CD14-positive monocyte (primary cell): ENCODE measurements around the gene FOXO3. TPM values are rescaled to one million over a fixed set of nuclear protein-coding genes. Genes with fewer than 3 reads are reported as not detected.

Experiments used
- DNase-seq, 3 donors: peaks; one replicate each; pipeline ENCODE4 v3.0.0-alpha.2; 2011 to 2022
- H2AFZ ChIP-seq: 2 replicates; pipeline ENCODE4 v1.6.0; 2012; ENCODE audit warnings: mild to moderate bottlenecking, low read depth, low read length, inconsistent platforms; ENCODE audit not compliant: insufficient read depth, poor library complexity, severe bottlenecking
- H3K27ac ChIP-seq, 2 donors: 1 replicate in 1 of 2; 2 replicates in 1 of 2; pipeline ENCODE4 v1.5.1; 2012 to 2013; ENCODE audit warnings: low read length in 2 of 2, control low read depth in 1 of 2, inconsistent platforms in 1 of 2, low read depth in 1 of 2, mild to moderate bottlenecking in 1 of 2
- H3K27me3 ChIP-seq, 2 donors: one replicate each; pipeline versions ENCODE4 v1.6.0 to v1.6.1; 2011 to 2013; ENCODE audit warnings: low read length in 2 of 2; ENCODE audit not compliant: control insufficient read depth in 2 of 2, insufficient read depth in 2 of 2
- H3K36me3 ChIP-seq, 2 donors: replicated peaks in 1 of 2; 1 replicate in 1 of 2; 2 replicates in 1 of 2; pipeline versions ENCODE4 v1.5.1 to v1.6.1; 2012 to 2013; ENCODE audit warnings: low read length in 2 of 2, control low read depth in 1 of 2, inconsistent platforms in 1 of 2, mild to moderate bottlenecking in 1 of 2; ENCODE audit not compliant: insufficient read depth in 2 of 2, control insufficient read depth in 1 of 2
- H3K4me1 ChIP-seq, 2 donors: 1 replicate in 1 of 2; 2 replicates in 1 of 2; pipeline versions ENCODE4 v1.5.1 to v1.6.1; 2012 to 2013; ENCODE audit warnings: low read length in 2 of 2, control low read depth in 1 of 2, inconsistent platforms in 1 of 2, mild to moderate bottlenecking in 1 of 2, moderate library complexity in 1 of 2; ENCODE audit not compliant: insufficient read depth in 2 of 2, control insufficient read depth in 1 of 2
- H3K4me2 ChIP-seq: replicated peaks from 2 replicates; pipeline ENCODE3; 2012; ENCODE audit warnings: low read length, moderate library complexity, mild to moderate bottlenecking; ENCODE audit not compliant: poor library complexity, severe bottlenecking; ENCODE audit errors: extremely low read depth
- H3K4me3 ChIP-seq, 3 experiments: fragments of 200-600 bp in 1 of 3; sonication (generic) in 1 of 3; replicated peaks in 1 of 3; 1 replicate in 2 of 3; 2 replicates in 1 of 3; pipeline ENCODE4 v1.5.1; 2011 to 2013; ENCODE audit warnings: low read length in 3 of 3, mild to moderate bottlenecking in 3 of 3, control low read depth in 2 of 3, low read depth in 2 of 3, inconsistent platforms in 1 of 3, moderate library complexity in 1 of 3
- H3K79me2 ChIP-seq: 2 replicates; pipeline ENCODE4 v1.6.0; 2012; ENCODE audit warnings: mild to moderate bottlenecking, control low read depth, inconsistent platforms, low read length, moderate library complexity; ENCODE audit not compliant: insufficient read depth
- H3K9ac ChIP-seq: 2 replicates; pipeline ENCODE4 v1.6.0; 2017; ENCODE audit warnings: low read length, mild to moderate bottlenecking; ENCODE audit not compliant: insufficient read depth, poor library complexity, severe bottlenecking
- H3K9me3 ChIP-seq, 2 donors: replicated peaks in 1 of 2; 1 replicate in 1 of 2; 2 replicates in 1 of 2; pipeline versions ENCODE4 v1.5.1 to v1.6.1; 2012 to 2013; ENCODE audit warnings: low read length in 2 of 2, control low read depth in 1 of 2; ENCODE audit not compliant: control insufficient read depth in 1 of 2, insufficient read depth in 1 of 2
- H4K20me1 ChIP-seq: 2 replicates; pipeline ENCODE4 v1.6.0; 2012; ENCODE audit warnings: mild to moderate bottlenecking, low read length, control low read depth, moderate library complexity; ENCODE audit not compliant: insufficient read depth
- H3K27ac Mint-ChIP-seq, 7 donors: one replicate each; pipeline ENCODE4 v1.8.0; 2020; ENCODE audit warnings: mild to moderate bottlenecking in 7 of 7, mixed read lengths in 7 of 7, moderate library complexity in 6 of 7, inconsistent platforms in 2 of 7
- H3K27me3 Mint-ChIP-seq, 3 donors: one replicate each; pipeline ENCODE4 v1.8.0; 2021 to 2022; ENCODE audit warnings: low read depth in 3 of 3, mild to moderate bottlenecking in 3 of 3, mixed read lengths in 3 of 3, moderate library complexity in 3 of 3, inconsistent platforms in 1 of 3
- H3K36me3 Mint-ChIP-seq, 2 donors: one replicate each; pipeline ENCODE4 v1.8.0; 2020; ENCODE audit warnings: mixed read lengths in 2 of 2, inconsistent platforms in 1 of 2, mild to moderate bottlenecking in 1 of 2
- H3K4me1 Mint-ChIP-seq: one replicate; pipeline ENCODE4 v1.8.0; 2020; ENCODE audit warnings: mild to moderate bottlenecking, mixed read lengths
- H3K4me3 Mint-ChIP-seq, 2 donors: one replicate each; pipeline ENCODE4 v1.8.0; 2020; ENCODE audit warnings: mild to moderate bottlenecking in 2 of 2, mixed read lengths in 2 of 2, moderate library complexity in 1 of 2
- H3K9me3 Mint-ChIP-seq, 7 donors: one replicate each; pipeline ENCODE4 v1.8.0; 2020 to 2022; ENCODE audit warnings: mixed read lengths in 7 of 7, mild to moderate bottlenecking in 6 of 7, moderate library complexity in 6 of 7, inconsistent platforms in 2 of 7
- WGBS: methylation state at CpG from one replicate; pipeline ENCODE4 v1.1.5; 2013; ENCODE audit warnings: missing lambda C conversion rate; ENCODE audit not compliant: insufficient coverage; 5-methylcytosine and 5-hydroxymethylcytosine counted together
- intact Hi-C, 2 donors: fragments of 100-400 bp; cut with micrococcal nuclease; formaldehyde crosslinking; loops; one replicate each; pipeline versions ENCODE4 v1.15.0 to v1.15.1; 2023
- polyA plus RNA-seq, 3 donors: library from polyadenylated mRNA; depleted of rRNA in 1 of 3; unstranded in 2 of 3; stranded (reverse) in 1 of 3; fragments of 300-500 nt in 2 of 3; fragments of >200 nt in 1 of 3; fragmentation: Illumina TruSeq in 2 of 3; gene quantifications; 1 replicate in 2 of 3; 2 replicates in 1 of 3; pipeline ENCODE4 v1.2.3, GENCODE V29; 2012 to 2021
- TF ChIP-seq, protein P1 (sequence below): fragments of 200-600 bp; IDR thresholded peaks from one replicate; pipeline ENCODE4 v1.8.0; 2022; ENCODE audit warnings: antibody characterized with exemption, mild to moderate bottlenecking

FOXO3 gene
- polyA plus RNA-seq, 3 donors = 15.4 to 23.2 (median 17.5) TPM

DNA sequence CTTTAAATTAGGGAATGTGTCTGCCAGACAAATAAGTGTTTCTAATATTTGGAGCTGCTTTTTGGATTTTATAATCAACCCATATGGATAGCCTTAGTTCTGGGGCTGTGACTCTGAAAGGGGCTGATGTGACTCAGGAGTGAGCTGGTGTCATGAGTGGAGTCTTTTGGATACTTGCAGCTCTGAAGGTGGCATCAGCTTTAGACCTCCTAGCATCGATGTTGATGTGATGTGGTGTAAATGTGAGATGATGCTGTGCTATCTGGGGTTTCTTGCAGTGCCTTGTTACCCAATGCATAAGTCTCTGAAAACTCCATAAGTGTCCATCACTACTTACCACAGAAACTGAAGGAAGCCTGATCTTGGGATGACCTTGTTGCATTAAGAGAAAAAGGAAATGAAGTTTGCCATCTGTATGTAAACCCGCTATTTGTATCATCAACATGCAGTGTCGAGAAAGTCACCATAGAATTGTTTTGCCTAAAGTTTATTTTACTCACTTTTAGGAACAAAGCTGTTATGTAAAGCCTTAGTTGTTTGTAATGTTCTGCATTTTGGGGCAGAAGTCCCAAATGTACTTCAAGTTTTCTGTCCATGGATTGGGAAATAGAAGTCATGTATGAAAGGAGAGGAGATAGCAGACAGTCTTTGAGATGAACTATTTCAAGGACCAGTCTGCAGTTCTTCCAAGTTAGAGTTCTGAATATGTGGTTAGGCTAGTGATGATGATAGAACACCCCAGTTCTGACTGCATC, 8.0 kb downstream of the FOXO3 start:
- Mint-ChIP-seq H3K27me3 (peaks cover 0 to 6% (median 3%) of the 10 kb centered on the region in 3 donors), H3K36me3 (peaks cover 56 to 72% of the 10 kb centered on the region in 2 donors), H3K27ac (peak overlapping the region; percentile 14 to 97 (median 82)), H3K4me3 (peak overlapping the region in 1 of 2 donors; percentile 27), H3K9me3 (no peaks in the 10 kb centered on the region), H3K4me1 (peaks cover 67% of the 10 kb centered on the region)
- peaks cover 54 to 57% of the 10 kb centered on the region in 2 donors for H3K4me1 ChIP-seq
- H3K9ac ChIP-seq = no peak overlapping the region
- TF ChIP-seq, protein P1, sequence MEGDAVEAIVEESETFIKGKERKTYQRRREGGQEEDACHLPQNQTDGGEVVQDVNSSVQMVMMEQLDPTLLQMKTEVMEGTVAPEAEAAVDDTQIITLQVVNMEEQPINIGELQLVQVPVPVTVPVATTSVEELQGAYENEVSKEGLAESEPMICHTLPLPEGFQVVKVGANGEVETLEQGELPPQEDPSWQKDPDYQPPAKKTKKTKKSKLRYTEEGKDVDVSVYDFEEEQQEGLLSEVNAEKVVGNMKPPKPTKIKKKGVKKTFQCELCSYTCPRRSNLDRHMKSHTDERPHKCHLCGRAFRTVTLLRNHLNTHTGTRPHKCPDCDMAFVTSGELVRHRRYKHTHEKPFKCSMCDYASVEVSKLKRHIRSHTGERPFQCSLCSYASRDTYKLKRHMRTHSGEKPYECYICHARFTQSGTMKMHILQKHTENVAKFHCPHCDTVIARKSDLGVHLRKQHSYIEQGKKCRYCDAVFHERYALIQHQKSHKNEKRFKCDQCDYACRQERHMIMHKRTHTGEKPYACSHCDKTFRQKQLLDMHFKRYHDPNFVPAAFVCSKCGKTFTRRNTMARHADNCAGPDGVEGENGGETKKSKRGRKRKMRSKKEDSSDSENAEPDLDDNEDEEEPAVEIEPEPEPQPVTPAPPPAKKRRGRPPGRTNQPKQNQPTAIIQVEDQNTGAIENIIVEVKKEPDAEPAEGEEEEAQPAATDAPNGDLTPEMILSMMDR = no peak
- H3K79me2 ChIP-seq = peaks cover 87% of the 10 kb centered on the region
- peaks cover 95% of the 10 kb centered on the region for H4K20me1 ChIP-seq
- no peaks in the 10 kb centered on the region for H3K27me3 ChIP-seq
- H3K4me3 ChIP-seq = peak overlapping the region in 1 of 3 experiments; percentile 5
- intact Hi-C loops = loop anchor here (5.0 to 10.0 kb wide), 2 partner anchors 56 to 399 kb away; no protein-coding TSS in a partner anchor
- peak; percentile 22 to 52 (median 28) for DNase-seq
- no CpG with 5 or more reads among the region's 3 CpGs for WGBS
- H3K9me3 ChIP-seq = no peaks in the 10 kb centered on the region
- H3K4me2 ChIP-seq = peak overlapping the region; percentile 37
- H3K27ac ChIP-seq = peak overlapping the region in 1 of 2 donors; percentile 61
- no peak overlapping the region for H2AFZ ChIP-seq
- peaks cover 23 to 39% of the 10 kb centered on the region in 2 donors for H3K36me3 ChIP-seq

DNA sequence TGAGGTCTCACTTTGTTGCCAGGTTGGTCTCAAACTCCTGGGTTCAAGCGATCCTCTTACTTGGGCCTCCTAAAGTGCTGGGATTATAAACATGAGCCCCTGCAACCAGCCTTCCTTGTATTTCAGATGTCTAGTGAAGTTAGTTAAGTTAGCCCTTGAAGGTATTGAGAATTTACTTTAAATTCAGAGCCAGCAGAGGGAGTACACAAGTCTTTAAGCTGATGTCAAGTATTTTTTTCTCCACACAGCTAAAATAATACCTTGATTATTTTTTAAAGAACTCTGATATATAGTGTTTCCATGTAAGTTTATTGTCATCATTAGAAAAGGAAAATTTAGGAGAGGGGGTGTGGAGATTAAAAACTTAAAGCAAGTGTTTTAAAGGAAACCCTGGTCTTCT, 9.8 kb downstream of the FOXO3 start:
- Histone ChIP-seq H3K4me3 (no peak overlapping the region), H3K27me3 (no peaks in the 10 kb centered on the region), H3K9ac (no peak overlapping the region), H3K36me3 (peaks cover 23 to 43% of the 10 kb centered on the region in 2 donors), H3K4me1 (peaks cover 39 to 43% of the 10 kb centered on the region in 2 donors), H3K9me3 (no peaks in the 10 kb centered on the region), H3K4me2 (no peak overlapping the region), H4K20me1 (peaks cover 95% of the 10 kb centered on the region), H2AFZ (no peak overlapping the region), H3K27ac (no peak overlapping the region), H3K79me2 (peaks cover 91% of the 10 kb centered on the region)
- no CpG with 5 or more reads among the region's 1 CpG for WGBS
- H3K36me3 Mint-ChIP-seq = peaks cover 63 to 78% of the 10 kb centered on the region in 2 donors
- H3K9me3 Mint-ChIP-seq = no peaks in the 10 kb centered on the region
- no peak overlapping the region for H3K4me3 Mint-ChIP-seq
- H3K27ac Mint-ChIP-seq = peak overlapping the region in 4 of 7 donors; percentile 6 to 69 (median 37)
- intact Hi-C loops = no loop called here
- DNase-seq = no peak
- TF ChIP-seq, protein P1 = no peak
- peaks cover 63% of the 10 kb centered on the region for H3K4me1 Mint-ChIP-seq
- peaks cover 0 to 3% (median 3%) of the 10 kb centered on the region in 3 donors for H3K27me3 Mint-ChIP-seq
